ENCODE results near the gene TLE2.

TLE2 gene

GRCh38 chr19:3024509-3024869 lies 4.6 kb downstream of the TLE2 start:
- DNase-seq (ENCODE audit: low read depth) = no peak
- no peak overlapping the region for H3K4me3 ChIP-seq (ENCODE audit: control insufficient read depth, low read depth, low read length)
- TF ChIP-seq CTCF (conservative IDR thresholded peaks at IDR 0.05; ENCODE audit: control insufficient read depth, insufficient read depth, low read depth, low read length) = no peak

GRCh38 chr19:3020321-3020960 lies 8.6 kb downstream of the TLE2 start:
- no peak overlapping the region for H3K4me3 ChIP-seq (ENCODE audit: control insufficient read depth, low read depth, low read length)
- DNase-seq (ENCODE audit: low read depth) = no peak
- no peak for TF ChIP-seq CTCF (conservative IDR thresholded peaks at IDR 0.05; ENCODE audit: control insufficient read depth, insufficient read depth, low read depth, low read length)

GRCh38 chr19:3019211-3019854 lies 9.7 kb downstream of the TLE2 start:
- DNase-seq (ENCODE audit: low read depth) = no peak
- no peak for TF ChIP-seq CTCF (conservative IDR thresholded peaks at IDR 0.05; ENCODE audit: control insufficient read depth, insufficient read depth, low read depth, low read length)
- no peak overlapping the region for H3K4me3 ChIP-seq (ENCODE audit: control insufficient read depth, low read depth, low read length)

GRCh38 chr19:3017923-3018322 lies 11.2 kb downstream of the TLE2 start:
- no peak overlapping the region for H3K4me3 ChIP-seq (ENCODE audit: control insufficient read depth, low read depth, low read length)
- no peak for TF ChIP-seq CTCF (conservative IDR thresholded peaks at IDR 0.05; ENCODE audit: control insufficient read depth, insufficient read depth, low read depth, low read length)
- DNase-seq (ENCODE audit: low read depth) = no peak

- TF ChIP-seq CTCF (conservative IDR thresholded peaks at IDR 0.05; ENCODE audit: control insufficient read depth, insufficient read depth, low read depth, low read length) = no peak
- H3K4me3 ChIP-seq (ENCODE audit: control insufficient read depth, low read depth, low read length) = no peak overlapping the region
- no peak for DNase-seq (ENCODE audit: low read depth)
Observed at GRCh38 chr19:3015126-3016057, 13.7 kb downstream of the TLE2 start.

GRCh38 chr19:3014135-3014534 lies 14.9 kb downstream of the TLE2 start:
- no peak for TF ChIP-seq CTCF (conservative IDR thresholded peaks at IDR 0.05; ENCODE audit: control insufficient read depth, insufficient read depth, low read depth, low read length)
- no peak overlapping the region for H3K4me3 ChIP-seq (ENCODE audit: control insufficient read depth, low read depth, low read length)
- DNase-seq (ENCODE audit: low read depth) = no peak

All from fibroblast of mammary gland (primary cell).